Thymus (tissue), 11 donors: ENCODE data around the gene ARID4B. TPM values are rescaled to one million over a fixed set of nuclear protein-coding genes. Genes with fewer than 3 reads are reported as not detected.
A peak's percentile ranks its signal among the peaks of the same experiment; 100 is the strongest.

ENCODE experiments used
- DNase-seq, 9 donors: peaks; one replicate each; pipeline ENCODE4 v3.0.0-alpha.2; 2013; ENCODE audit warnings: low spot score in 9 of 9, low read depth in 6 of 9, missing footprints in 1 of 9
- H3K27ac ChIP-seq, 2 donors: one replicate each; pipeline ENCODE4 v1.5.1; 2013; ENCODE audit warnings: control low read depth in 1 of 2, low read depth in 1 of 2, low read length in 1 of 2, mild to moderate bottlenecking in 1 of 2, moderate library complexity in 1 of 2
- H3K27me3 ChIP-seq, 2 donors: one replicate each; pipeline ENCODE4 v1.5.1; 2013; ENCODE audit warnings: low read length in 1 of 2; ENCODE audit not compliant: control insufficient read depth in 2 of 2, insufficient read depth in 1 of 2
- H3K36me3 ChIP-seq, 2 donors: one replicate each; pipeline ENCODE4 v1.5.1; 2013; ENCODE audit warnings: low read length in 1 of 2, mild to moderate bottlenecking in 1 of 2, moderate library complexity in 1 of 2; ENCODE audit not compliant: control insufficient read depth in 2 of 2, insufficient read depth in 2 of 2
- H3K4me1 ChIP-seq, 2 donors: one replicate each; pipeline ENCODE4 v1.5.1; 2013; ENCODE audit warnings: low read length in 2 of 2; ENCODE audit not compliant: control insufficient read depth in 2 of 2, insufficient read depth in 2 of 2
- H3K4me3 ChIP-seq, 2 donors: one replicate each; pipeline ENCODE4 v1.5.1; 2013; ENCODE audit warnings: low read length in 2 of 2, control low read depth in 1 of 2, mild to moderate bottlenecking in 1 of 2
- H3K9me3 ChIP-seq, 2 donors: one replicate each; pipeline ENCODE4 v1.5.1; 2013; ENCODE audit warnings: low read length in 1 of 2, mild to moderate bottlenecking in 1 of 2; ENCODE audit not compliant: control insufficient read depth in 2 of 2, insufficient read depth in 1 of 2
- WGBS: extraction: QIAGEN DNeasy Blood & Tissue Kit; methylation state at CpG from one replicate; pipeline ENCODE4 v1.1.7; 2013; 5-methylcytosine and 5-hydroxymethylcytosine counted together
- polyA plus RNA-seq: library from polyadenylated mRNA; stranded (reverse); fragments of 200-250 nt; gene quantifications from one replicate; pipeline ENCODE4 v1.2.3, GENCODE V29; 2013
- total RNA-seq: library from RNA; stranded (reverse); fragments of 120-200 nt; gene quantifications from one replicate; pipeline ENCODE4 v1.2.4, GENCODE V29; 2013
- donor health status: healthy.

Gene ARID4B
- total and polyA plus RNA-seq, 2 donors, result 36.9 to 41.8 TPM

DNA sequence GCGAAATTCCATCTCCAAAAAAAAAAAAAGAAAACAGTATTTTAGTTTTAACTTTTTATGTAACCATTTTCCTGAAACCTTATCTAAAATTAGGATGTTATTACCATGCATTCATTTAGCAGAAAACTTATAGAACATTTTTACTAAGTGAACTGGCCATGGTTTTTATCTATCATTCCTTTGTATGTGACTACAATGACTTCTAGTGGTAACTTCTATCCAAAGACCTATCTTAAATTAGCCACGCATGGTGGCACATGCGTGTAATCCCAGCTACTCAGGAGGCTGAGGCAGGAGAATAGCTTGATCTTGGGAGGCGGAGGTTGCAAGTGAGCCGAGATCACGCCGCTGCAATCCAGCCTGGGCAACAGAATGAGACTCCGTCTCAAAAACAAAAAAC lies 11.8 kb upstream of the ARID4B start:
- no peak for DNase-seq
- 84% methylated on average over 8 of the region's 8 CpGs for WGBS
- no peak overlapping the region for H3K4me3 ChIP-seq
- no peaks in the 10 kb centered on the region for H3K9me3 ChIP-seq
- H3K27me3 ChIP-seq, result no peaks in the 10 kb centered on the region
- H3K36me3 ChIP-seq, result peaks cover 18 to 52% of the 10 kb centered on the region in 2 donors
- peaks cover 0 to 4% of the 10 kb centered on the region in 2 donors for H3K4me1 ChIP-seq
- H3K27ac ChIP-seq, result no peak overlapping the region

- peak in 4 of 9 donors; percentile 18 to 66 (median 34) for DNase-seq
- Histone ChIP-seq H3K9me3 (no peaks in the 10 kb centered on the region), H3K36me3 (peaks cover 13 to 34% of the 10 kb centered on the region in 2 donors), H3K4me1 (peaks cover 0 to 9% of the 10 kb centered on the region in 2 donors), H3K27me3 (no peaks in the 10 kb centered on the region), H3K27ac (peak overlapping the region in 1 of 2 donors; percentile 55), H3K4me3 (no peak overlapping the region)
- WGBS, result 65% methylated on average over 4 of the region's 4 CpGs
Observed at GRCh38 chr1:235336903-235337302, 8.9 kb upstream of the ARID4B start.

- H3K27me3 ChIP-seq, result no peaks in the 10 kb centered on the region
- peaks cover 0 to 1% of the 10 kb centered on the region in 2 donors for H3K9me3 ChIP-seq
- no peak for DNase-seq
- H3K27ac ChIP-seq, result no peak overlapping the region
- WGBS, result 90% methylated on average over 3 of the region's 3 CpGs
- peaks cover 0 to 12% of the 10 kb centered on the region in 2 donors for H3K36me3 ChIP-seq
- H3K4me3 ChIP-seq, result no peak overlapping the region
- peaks cover 6 to 10% of the 10 kb centered on the region in 2 donors for H3K4me1 ChIP-seq
Observed at GRCh38 chr1:235331401-235331800, 3.4 kb upstream of the ARID4B start.

DNA sequence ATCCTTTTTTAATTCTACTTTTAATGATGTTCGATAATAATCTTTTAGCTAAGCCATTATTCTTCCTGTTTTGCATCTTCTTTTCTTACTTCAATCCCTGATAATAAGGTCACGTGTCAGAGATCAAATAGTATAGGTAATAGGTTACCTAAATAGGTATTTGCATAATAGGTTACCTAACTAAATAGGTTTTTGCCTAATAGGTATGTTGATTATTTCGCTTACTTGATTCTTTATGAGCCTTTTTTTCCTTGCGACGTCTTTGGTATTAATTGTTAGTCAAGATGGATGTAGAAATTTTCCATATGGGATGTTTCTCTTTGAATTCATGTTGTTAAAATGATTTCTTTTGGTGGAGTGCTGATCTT lies 2.9 kb upstream of the ARID4B start:
- peaks cover 6 to 10% of the 10 kb centered on the region in 2 donors for H3K4me1 ChIP-seq
- no peak overlapping the region for H3K27ac ChIP-seq
- 97% methylated on average over 5 of the region's 5 CpGs for WGBS

DNA sequence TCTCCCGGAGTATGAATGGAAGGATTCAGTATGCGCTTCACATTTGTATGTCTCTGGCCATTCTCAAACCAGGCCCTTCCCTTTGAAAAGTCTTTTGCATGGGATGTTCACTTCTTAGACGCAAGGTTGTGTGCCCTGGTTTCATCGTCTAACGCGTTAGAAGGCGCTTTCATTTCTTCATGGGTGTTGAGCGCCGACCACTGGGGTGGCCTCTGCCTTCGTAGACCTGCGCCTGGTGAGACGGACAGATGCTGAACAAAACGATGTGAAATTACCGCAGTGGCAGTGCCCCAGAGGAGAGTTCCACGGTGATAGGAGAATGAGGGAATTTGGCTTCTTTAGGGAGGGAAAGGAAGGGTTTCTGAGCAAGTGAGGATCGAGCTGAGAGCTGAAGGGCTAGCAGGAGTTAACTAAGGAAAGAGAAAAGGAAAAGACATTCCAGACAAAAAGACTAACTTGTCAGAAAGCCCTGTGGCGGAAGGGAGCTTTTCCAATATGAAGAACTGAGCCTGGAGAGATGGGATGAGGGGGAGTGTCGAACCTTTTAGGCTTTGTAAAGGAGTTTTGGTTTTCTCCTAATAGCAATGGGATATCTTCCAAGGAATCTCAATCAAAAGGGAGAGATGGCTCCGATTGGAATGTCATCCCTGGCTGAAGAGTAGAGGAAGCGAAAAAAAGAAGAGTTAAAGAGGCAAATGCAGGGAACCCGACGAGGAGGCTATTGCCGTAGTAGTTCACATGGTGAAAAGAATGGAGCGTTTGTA lies 1.3 kb upstream of the ARID4B start:
- WGBS, result 8% methylated on average over 24 of the region's 24 CpGs
- Histone ChIP-seq H3K9me3 (peaks cover 0 to 1% of the 10 kb centered on the region in 2 donors), H3K4me3 (peak overlapping the region; percentile 71 to 80), H3K36me3 (peaks cover 0 to 9% of the 10 kb centered on the region in 2 donors), H3K27me3 (no peaks in the 10 kb centered on the region), H3K27ac (peak overlapping the region; percentile 98 to 99), H3K4me1 (peaks cover 8 to 14% of the 10 kb centered on the region in 2 donors)
- peak in 3 of 9 donors; percentile 47 to 79 (median 54) for DNase-seq

More for the DNA sequence above, 2.9 kb upstream of the ARID4B start:
- no peaks in the 10 kb centered on the region for H3K27me3 ChIP-seq
- H3K9me3 ChIP-seq, result peaks cover 0 to 1% of the 10 kb centered on the region in 2 donors
- H3K36me3 ChIP-seq, result peaks cover 0 to 10% of the 10 kb centered on the region in 2 donors
- DNase-seq, result no peak
- no peak overlapping the region for H3K4me3 ChIP-seq

- Histone ChIP-seq H3K4me3 (peak within 1 kb of the TSS; percentile 99), H3K27me3 (no peaks in the 10 kb centered on the region), H3K36me3 (peaks cover 0 to 11% of the 10 kb centered on the region in 2 donors), H3K9me3 (peaks cover 0 to 1% of the 10 kb centered on the region in 2 donors), H3K27ac (peak within 1 kb of the TSS; percentile 98 to 99), H3K4me1 (peaks cover 8 to 14% of the 10 kb centered on the region in 2 donors)
- under 1% methylated on average over 54 of the region's 54 CpGs for WGBS
- DNase-seq, result peak; percentile 97 to 100 (median 99)
Observed at GRCh38 chr1:235328271-235329138, 526 bp upstream of the ARID4B start, which contains the start of gene GGPS1. TSS of gene GGPS1 (plus strand) at chr1:235328570. CDS start at chr1:235335265, 6,695 bp downstream.

GRCh38 chr1:235326719-235327558 lies 1.0 kb downstream of the ARID4B start:
- peak in 6 of 9 donors; percentile 27 to 73 (median 47) for DNase-seq
- peaks cover 8 to 10% of the 10 kb centered on the region in 2 donors for H3K4me1 ChIP-seq
- H3K4me3 ChIP-seq, result peak overlapping the region; percentile 99
- H3K27ac ChIP-seq, result peak overlapping the region; percentile 96
- WGBS, result under 1% methylated on average over 78 of the region's 78 CpGs
- peaks cover 7 to 18% of the 10 kb centered on the region in 2 donors for H3K36me3 ChIP-seq
- H3K9me3 ChIP-seq, result peaks cover 0 to 1% of the 10 kb centered on the region in 2 donors
- no peaks in the 10 kb centered on the region for H3K27me3 ChIP-seq

GRCh38 chr1:235325854-235326253 lies 2.1 kb downstream of the ARID4B start:
- H3K27me3 ChIP-seq, result no peaks in the 10 kb centered on the region
- H3K9me3 ChIP-seq, result peaks cover 0 to 1% of the 10 kb centered on the region in 2 donors
- no peak for DNase-seq
- H3K36me3 ChIP-seq, result peaks cover 12 to 18% of the 10 kb centered on the region in 2 donors
- H3K27ac ChIP-seq, result no peak overlapping the region
- WGBS, result 47% methylated on average over 2 of the region's 2 CpGs
- H3K4me3 ChIP-seq, result peak overlapping the region; percentile 99
- peaks cover 8% of the 10 kb centered on the region in 2 donors for H3K4me1 ChIP-seq
